Kidney epithelial cell (primary cell): ENCODE measurements around the gene LRRC8C. TPM values are rescaled to one million over a fixed set of nuclear protein-coding genes. Genes with fewer than 3 reads are reported as not detected.

Source experiments
- DNase-seq: peaks from one replicate; pipeline ENCODE4 v3.0.0-alpha.2; 2010; ENCODE audit warnings: low read depth
- H3K27me3 ChIP-seq: 2 replicates; pipeline ENCODE4 v1.6.0; 2011; ENCODE audit warnings: low read length; ENCODE audit not compliant: control insufficient read depth, insufficient read depth
- H3K36me3 ChIP-seq: 2 replicates; pipeline ENCODE4 v1.5.1; 2011; ENCODE audit warnings: low read length; ENCODE audit not compliant: control insufficient read depth, insufficient read depth
- H3K4me3 ChIP-seq: 2 replicates; pipeline ENCODE4 v1.5.1; 2011; ENCODE audit warnings: low read depth, mild to moderate bottlenecking, control low read depth, low read length
- CTCF ChIP-seq: IDR thresholded peaks from 2 replicates; pipeline ENCODE4 v1.5.1; 2011; ENCODE audit warnings: mild to moderate bottlenecking, moderate library complexity, low read length, control low read depth, inconsistent platforms; ENCODE audit not compliant: insufficient read depth, poor library complexity, severe bottlenecking
- total RNA-seq: library from RNA; depleted of rRNA; stranded (reverse); fragments of >200 nt; gene quantifications from 2 replicates; pipeline ENCODE4 v1.2.3, GENCODE V29; 2015

The LRRC8C gene
- total RNA-seq, 1 donor from 2014 or later = 2.7 TPM

DNA sequence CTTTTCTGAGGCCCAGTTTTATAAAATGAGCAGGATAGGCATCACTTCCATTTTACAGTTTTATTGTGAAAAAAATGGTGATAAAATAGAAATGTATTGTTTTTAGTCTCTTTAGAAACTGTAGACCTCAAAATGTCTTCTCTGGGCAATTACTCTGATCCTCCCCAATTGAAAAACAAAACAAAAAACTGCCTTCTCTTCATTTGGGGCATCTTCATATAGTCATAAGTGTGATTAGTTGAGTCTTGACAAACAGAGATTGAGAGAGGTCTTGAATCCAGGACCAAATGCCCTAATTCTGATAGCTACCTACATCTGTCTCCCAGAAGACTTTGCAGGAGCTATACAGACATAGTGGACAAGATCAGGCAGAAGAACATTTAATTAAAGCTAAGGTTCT, 62.9 kb downstream of the LRRC8C start:
- no peaks in the 10 kb centered on the region for H3K27me3 ChIP-seq
- no peaks in the 10 kb centered on the region for H3K36me3 ChIP-seq
- DNase-seq = no peak
- no peak for TF ChIP-seq CTCF
- no peak overlapping the region for H3K4me3 ChIP-seq

DNA sequence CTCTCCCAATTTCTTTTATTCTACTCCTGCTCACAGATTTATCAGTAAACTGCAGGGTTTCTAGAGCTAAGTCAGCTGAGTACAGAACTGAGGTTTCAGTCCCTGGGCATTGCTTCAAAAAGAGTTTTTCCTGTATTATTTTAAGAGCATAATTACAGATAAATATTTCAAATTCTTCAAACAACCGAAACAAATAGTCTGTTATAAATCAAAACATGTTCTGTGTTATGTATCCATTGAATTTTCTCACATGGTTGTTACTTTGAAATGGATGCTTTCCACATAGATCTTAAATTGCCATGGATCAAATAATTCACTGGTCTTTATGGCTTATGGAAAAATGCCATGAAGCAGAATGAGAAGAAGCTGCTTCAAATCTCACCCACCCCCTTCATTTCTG, 64.5 kb downstream of the LRRC8C start:
- DNase-seq = no peak
- H3K27me3 ChIP-seq = no peaks in the 10 kb centered on the region

GRCh38 chr1:89698020-89698560, 65.2 kb downstream of the LRRC8C start:
- Histone ChIP-seq H3K36me3 (no peaks in the 10 kb centered on the region), H3K27me3 (no peaks in the 10 kb centered on the region), H3K4me3 (no peak overlapping the region)
- TF ChIP-seq CTCF = no peak
- no peak for DNase-seq

More for the DNA sequence above, 64.5 kb downstream of the LRRC8C start:
- Histone ChIP-seq H3K4me3 (no peak overlapping the region), H3K36me3 (no peaks in the 10 kb centered on the region)
- TF ChIP-seq CTCF = no peak

DNA sequence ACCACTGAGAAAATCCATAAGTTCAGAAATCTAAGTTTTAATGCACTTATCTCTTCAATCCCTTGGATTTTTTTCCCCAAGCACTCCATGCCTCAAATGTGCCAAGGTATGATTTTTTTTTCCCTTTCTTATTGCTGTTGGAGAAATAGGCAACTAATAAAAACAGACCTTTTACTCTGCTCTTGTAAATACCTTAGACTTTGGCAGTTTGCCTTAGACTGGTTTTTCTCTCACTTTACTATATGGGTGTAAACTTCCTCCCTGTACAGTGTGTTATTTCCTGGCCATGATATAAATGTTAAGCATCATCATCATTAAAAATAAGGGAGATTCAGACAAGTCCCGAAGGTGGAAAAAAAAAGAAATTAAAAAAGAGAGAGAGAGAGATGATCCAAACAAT, 65.7 kb downstream of the LRRC8C start:
- TF ChIP-seq CTCF = no peak
- Histone ChIP-seq H3K4me3 (no peak overlapping the region), H3K27me3 (no peaks in the 10 kb centered on the region), H3K36me3 (no peaks in the 10 kb centered on the region)
- no peak for DNase-seq

GRCh38 chr1:89699451-89699986, 66.6 kb downstream of the LRRC8C start:
- Histone ChIP-seq H3K27me3 (no peaks in the 10 kb centered on the region), H3K36me3 (no peaks in the 10 kb centered on the region), H3K4me3 (no peak overlapping the region)
- TF ChIP-seq CTCF = no peak
- DNase-seq = no peak

DNA sequence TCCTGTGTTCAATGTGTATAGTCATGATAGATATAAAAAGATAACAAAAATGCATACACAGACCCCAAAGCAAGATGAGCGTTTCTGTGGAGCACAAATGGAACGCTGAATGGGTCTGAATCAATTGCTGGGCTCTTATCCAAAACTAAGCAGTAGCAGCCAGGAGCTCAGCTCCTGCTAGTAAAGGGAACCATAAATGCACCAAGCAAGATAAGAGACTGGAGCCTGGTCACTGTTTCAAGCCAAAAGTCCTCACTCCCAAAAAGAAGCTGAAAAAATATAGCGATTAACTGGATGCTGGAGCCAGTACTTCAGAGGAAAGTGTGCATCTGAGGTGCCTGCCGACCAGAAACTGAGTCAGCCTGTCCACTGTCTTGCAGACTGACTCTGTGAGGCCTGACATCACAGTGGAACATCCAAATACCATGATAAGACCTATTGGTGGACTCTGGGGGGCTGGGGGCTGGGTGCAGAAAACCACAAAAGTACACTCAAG, 68.9 kb downstream of the LRRC8C start:
- H3K36me3 ChIP-seq = no peaks in the 10 kb centered on the region
- DNase-seq = no peak
- TF ChIP-seq CTCF = no peak
- H3K4me3 ChIP-seq = no peak overlapping the region
- no peaks in the 10 kb centered on the region for H3K27me3 ChIP-seq
